GM18520 (cell line): ENCODE results near the gene POLA1.
A peak's percentile ranks its signal among the peaks of the same experiment; 100 is the strongest.

Experiments used
- ATAC-seq: cut with Tn5 transposase; IDR thresholded peaks from one replicate; pipeline ENCODE4 v1.9.1; 2021; ENCODE audit not compliant: unreplicated experiment

POLA1 gene

DNA sequence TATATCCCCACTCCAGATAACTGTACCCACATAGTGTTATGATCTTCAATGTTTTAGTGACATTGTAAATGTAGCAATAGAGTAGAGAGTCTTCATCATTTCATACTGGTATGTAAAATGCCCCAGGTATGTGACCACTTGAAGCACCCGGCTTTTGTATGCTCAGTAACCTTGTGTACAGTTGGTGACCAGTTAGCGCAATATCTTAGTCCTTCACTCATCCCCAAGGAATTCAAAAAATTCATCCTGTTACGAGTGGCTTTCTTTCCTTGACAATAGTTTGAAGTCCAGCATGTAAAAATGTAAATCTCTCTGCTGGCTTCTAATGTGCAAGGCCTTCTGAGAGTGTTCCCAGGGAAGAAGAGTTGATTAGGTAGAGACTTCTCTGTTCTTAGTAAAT, 176.4 kb downstream of the POLA1 start:
- no peak for ATAC-seq

DNA sequence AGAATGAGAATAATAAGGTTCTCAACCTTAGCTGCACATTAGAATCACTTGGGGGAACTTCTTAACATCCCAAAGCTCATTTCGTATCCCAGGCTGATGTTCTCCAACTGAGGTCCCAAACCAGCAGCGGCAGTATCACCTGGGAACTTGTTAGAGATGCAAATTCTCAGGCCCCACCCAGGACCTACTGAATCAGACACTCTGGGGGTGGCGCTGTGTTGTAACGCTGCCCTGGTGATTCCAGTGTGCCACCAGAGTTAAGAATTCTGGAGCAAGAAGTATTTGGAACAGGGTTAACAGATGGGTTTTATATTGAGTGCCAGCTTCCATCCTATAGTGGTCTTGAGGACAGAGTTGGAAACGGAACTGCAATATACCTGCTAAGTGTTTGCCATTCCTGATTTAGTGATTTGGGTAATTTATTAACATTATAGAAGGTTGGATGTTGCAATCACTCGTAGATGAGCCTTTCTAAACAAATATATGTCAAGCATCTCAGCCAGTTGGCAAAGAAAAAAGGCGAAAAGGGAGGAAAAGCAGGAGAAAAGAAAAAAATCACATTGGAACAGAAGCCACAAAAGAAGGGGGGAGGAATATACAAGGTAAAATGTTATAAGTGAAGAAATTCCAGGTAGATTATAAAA, 181.0 kb downstream of the POLA1 start:
- ATAC-seq, result no peak

DNA sequence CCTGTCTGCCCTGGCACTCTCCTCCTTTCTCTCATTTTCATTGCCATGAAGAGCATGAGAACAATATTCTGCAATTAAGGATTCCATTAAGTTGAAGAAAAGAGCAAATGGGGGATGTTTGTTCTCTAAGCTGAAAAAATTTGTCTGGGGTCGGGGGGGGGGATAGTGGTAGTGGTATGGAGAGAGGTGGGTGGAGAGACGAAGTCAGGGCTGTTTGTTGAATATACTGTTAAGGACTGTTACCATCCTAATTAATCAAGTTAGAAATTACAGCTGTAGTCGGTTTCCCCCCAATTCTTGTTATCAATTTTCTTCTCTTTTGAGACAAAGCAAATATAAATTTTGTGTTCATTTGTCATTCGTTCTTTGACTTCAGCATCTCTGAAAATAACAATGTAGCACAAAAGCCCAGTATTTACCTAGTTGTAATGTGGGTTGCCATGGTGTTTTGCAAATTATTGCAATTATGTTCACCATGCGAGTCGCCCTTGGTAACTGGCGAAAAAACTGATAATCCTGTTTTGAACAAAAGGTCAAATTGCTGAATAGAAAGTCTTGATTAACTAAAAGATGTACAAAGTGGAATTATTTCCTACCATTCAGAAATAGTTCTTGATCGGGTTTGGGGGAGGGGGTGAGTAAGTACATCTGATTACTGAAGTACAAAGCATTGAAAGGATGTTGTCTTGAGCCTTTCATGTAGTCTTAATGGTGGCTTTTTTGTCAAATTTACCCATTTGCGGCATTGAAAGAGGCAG, 183.0 kb downstream of the POLA1 start:
- no peak for ATAC-seq

DNA sequence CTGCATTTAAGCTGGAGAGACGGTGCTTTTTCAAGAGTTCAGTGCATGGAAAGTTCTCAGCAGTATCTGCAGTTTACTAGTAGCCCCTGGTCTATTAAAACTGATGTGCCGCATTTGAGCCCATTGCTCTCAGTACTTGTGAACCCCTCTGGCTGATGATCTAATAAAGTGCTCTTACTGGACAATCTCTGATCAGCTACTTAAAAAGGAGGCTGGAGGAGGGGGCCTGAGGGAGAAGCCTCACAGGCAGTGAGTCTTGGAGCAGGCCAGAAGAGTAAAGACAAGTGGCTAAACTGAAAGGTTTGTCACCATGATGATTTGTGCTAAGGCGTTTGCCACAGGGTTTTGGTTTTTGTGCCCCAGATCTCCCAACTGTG, 183.6 kb downstream of the POLA1 start:
- no peak for ATAC-seq

DNA sequence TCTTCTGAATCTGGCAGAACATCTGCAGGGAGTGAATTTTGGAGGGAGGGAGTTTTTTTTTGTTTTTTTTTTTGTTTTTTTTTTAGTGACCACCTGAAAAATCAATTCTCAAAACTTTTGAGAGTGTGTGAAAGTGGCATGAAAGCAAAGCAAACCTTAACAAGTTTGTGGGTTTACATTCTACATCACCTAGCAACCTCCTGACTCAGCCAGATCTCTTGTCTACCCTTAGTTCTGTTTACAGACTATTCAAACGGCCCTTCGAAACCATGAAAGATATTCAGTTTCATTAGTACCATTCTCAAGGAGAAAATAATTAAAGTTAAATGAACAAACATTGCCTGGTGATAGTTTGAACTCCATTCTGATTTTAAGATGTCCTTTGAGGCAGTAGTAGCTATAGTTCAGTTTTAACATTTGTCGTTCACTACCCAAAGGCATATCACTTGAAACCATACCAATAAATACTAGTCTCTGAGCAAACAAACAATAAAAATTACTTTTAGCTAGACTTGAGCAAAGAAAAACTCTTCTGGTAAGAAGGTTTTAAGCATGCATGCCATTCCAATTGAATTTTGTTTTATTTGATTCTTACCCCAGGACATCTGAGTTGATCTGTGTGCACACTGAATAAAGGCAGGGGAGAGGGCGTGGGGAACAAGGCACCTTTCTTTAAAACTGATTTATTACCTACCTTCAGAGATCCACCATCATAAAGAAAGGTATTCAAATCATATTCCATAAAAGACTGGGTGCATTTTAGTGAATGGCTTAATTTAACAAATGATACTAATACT, 184.3 kb downstream of the POLA1 start:
- no peak for ATAC-seq

DNA sequence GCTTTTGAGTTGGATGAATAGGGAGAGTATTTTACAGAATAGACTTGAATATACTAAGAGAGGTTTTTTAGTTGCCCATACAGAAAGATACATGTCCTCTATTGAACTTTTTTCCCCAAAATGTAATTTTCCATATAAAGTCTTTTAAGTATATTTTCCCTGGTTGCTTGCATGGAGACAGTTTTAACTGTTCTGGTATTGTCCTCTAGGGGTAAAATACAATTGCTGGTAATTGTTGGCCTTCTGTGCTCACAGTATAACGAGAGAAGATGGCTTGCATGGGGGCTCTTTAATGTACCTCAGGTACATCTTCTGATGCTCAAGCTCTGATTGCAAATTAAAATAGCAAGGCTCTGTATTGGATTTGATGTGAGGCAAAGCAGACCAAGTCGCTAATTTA, 186.0 kb downstream of the POLA1 start:
- no peak for ATAC-seq

DNA sequence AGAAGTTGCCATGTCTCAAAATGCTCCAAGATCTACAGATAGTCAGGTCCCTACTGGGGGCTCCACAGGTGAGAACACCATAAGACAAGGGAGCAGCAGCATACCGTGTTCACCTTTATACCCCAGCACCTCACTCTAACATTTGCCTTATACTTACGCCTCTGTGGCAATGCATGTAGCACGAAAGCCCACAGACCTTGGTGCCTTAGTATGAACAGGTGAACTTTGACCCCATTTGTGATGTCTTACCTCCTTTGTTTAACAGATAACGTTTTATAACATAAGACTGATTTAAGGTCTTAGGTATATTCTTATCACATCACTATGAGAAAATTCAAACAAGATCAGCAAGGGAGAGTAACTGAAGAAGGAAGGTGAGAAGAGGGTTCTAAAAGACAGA, 193.2 kb downstream of the POLA1 start:
- ATAC-seq, result no peak

DNA sequence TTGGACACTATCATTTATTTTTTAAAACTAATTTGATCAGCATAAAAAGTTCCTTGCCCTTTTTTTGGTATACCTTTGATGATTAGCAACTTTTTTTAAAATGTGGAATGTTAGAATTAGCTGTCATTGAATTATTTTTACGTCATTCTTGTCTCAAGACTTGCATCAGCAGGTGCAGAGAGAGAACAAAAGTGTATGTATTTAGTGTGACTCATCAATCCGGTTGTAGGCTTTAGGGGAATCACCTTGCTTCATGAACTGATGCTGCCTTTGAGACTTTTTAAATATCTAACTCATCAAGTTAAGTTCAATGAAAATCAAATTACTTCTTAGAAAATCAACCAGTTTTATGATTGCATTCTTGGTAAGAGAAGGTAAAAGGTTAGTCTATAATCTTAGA, 197.0 kb downstream of the POLA1 start:
- ATAC-seq, result peak; percentile 46

DNA sequence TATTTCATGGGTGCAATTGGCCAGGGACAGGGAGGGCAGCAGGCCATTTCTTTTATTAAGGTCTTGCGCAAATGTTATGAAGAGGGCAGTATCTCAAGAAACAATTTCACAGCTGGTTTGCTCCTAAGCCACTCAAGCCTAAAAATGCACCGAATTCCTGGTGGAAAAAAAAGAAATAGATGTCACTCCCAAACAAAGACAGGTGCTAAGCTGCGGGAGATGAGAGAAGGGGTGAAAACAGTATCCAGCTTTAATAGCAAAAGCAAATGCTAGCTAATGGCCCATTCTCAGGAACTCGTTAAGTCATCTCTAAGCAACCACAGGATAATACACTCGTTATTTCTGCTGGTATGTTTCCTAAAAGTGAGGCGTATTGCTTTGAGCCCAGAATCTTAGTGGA, 205.7 kb downstream of the POLA1 start:
- no peak for ATAC-seq

DNA sequence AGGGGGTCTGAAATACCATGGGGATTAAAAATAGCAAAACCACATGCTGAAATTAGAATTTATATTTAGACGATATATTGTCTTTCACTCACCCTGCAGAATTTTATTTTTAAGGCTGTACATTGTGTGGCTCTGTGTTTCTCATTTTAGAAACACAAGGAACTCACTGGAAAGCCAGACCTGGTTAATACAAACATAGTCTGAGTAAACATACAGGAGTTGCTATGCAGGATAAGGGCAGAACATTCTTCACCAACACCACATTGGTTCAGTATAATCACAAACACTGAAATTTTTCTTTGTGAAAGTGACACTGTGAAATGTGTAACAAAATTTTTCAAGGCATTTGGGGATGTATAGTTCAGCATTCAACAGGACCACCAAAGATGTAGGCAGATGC, 206.5 kb downstream of the POLA1 start:
- ATAC-seq, result no peak

DNA sequence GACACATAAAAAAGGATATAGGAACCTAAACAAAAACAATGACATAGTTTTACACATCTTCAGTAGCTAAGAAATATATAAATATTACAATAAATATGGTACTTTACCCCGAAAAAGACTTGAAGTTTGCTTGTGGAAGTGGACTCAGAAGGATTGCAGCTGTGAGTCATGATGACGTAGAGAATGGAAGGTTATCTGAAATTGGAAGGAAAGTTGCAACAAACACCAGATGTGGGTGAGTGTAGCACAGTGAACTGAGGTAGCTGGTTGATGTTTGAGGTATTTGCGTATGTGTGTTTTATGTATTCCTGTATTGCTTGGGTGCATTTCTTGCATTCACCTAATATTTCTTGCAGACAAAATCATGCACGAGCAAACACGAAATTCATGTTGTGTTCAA, 209.1 kb downstream of the POLA1 start:
- no peak for ATAC-seq

DNA sequence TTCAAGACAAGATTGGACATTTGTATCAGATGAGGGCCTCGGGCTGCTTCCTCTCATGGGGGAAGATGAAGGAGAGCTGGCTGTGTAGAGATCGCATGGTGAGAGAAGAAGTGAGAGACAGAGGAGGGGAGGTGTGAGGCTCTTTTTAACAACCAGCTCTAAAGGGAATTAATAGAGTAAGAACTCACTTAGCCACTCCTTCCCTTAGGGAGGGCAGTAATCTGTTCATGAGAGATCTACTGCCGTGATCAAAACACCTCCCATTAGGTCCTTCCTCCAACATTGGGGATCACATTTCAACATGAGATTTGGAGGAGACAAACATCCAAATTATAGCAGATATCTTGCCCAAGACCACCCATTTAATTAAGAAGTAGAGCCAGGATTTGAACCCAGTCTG, 225.0 kb downstream of the POLA1 start:
- no peak for ATAC-seq

DNA sequence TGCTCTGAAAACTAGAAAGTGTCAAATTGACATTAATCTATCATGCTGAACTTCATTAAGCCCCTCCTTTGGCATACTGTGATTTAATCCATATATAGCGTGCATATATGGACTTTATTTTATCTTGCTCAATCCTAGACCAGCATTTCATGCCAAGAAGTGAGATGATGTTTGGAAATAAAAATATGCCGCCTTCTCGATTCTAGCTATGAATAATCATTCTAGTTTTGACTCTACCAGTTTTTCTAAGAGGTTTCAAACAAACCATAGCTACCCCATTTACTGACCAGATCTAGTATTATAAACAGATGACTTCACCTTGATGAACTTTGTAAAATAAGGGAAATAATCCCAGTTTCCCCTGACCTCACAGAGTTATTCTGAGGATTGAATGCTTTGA, 227.1 kb downstream of the POLA1 start:
- ATAC-seq, result no peak

DNA sequence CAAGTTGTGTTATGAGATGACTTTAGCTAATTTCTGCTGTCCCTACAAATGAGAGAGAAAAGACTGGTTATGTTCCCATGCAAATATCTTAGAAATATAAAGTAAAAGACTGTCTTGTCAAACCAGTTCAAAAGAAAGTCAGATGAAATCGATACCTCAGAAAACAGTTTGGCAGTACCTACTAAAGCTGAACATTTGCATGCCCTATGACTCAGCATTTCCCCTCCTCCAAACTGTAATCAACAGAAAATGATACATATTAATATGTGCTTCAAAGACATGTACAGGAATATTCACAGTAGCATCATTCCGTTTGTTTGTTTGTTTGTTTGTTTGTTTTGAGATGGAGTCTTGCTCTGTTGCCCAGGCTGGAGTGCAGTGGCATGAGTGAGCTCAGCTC, 231.7 kb downstream of the POLA1 start:
- no peak for ATAC-seq

DNA sequence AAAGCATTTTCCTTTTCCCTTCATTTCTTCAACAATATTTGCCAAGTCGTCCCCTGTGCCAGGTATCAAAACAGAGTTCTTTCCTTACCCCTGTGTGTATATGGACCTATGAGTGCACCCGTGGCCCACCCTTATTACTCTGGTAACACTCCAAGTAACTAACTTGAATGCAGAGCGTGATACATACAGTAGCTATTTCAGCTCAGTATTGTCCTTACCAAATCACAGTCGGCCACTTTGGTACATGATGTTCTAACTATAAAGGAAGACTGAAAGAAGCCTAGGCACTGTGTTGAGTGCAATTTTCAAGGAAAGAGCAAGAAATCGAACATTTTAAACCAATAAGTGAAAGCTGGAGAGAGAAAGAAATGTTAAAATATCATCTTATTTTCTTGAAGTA, 233.7 kb downstream of the POLA1 start:
- no peak for ATAC-seq

DNA sequence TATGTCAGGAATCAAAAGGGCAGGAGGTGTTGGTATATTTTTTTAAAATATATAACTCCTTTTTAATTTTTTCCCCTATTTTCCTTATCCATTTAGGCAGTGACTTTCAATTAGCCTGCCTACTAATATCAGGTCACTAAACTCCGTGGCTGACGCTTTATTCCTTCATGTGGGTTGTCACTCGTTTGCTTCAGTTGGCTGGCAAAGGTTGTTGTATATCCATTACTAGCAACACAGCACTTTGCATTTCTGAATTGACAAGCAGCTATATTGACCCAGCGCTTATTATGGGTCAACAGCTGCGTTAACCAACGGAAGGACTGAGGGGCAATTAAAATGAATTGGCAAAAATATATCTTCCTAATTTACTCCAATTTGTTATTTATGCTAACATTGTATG, 234.4 kb downstream of the POLA1 start:
- ATAC-seq, result no peak

DNA sequence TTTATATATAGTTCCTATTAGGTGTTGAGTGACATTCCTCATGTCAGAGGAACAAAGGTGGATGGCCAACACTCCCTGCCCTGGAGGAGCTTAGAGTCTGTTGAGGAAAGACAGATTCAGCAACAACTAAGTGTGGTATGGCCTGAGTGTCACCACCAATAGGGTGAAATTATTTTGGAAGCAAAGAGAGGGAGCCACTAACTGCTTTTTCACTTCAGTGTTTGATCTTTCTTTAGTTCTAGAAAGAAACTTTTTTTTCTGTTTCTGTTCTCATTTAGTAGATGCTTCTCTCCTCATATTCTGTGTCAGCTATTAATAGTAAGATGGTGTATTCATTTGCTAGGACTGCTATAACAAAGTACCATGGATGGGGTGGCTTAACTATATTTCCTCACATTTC, 240.6 kb downstream of the POLA1 start:
- no peak for ATAC-seq

DNA sequence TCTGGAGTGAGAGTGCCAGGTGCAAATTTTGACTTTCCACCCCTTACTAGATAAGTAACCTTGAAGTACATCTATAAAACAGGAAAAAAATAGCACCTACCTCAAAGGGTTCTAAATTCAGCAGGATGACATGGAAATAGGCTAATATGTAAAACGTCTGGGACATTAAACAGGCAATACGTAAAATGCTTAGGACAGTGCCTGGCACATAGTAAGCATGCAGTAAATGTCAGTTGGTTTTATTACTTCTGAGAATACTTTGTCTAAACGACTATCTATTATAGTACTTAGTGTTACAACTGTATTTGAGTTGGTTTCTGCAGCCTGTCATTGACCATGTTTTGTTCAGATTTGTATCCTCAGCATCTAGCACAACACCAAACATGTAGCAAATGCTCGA, 251.3 kb downstream of the POLA1 start:
- ATAC-seq, result no peak

DNA sequence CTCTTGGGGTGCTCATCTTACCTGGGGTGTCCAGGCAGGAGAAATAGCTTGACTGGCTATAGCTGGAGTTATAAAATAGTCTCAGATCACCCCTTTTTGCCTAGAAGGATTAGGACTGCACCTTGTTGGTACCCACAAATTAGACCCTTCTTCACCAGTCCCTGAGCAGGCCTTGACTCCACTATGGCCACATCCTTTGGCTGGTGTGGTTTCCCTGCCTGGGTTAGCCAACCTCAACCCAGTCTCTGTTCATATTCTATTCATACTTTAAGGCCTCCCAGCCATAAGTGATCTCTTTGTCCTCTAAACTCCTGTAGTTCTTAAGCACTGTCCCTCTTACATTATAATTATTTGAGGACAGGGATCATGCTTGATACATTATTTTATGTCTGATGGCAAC, 252.7 kb downstream of the POLA1 start:
- ATAC-seq, result no peak

DNA sequence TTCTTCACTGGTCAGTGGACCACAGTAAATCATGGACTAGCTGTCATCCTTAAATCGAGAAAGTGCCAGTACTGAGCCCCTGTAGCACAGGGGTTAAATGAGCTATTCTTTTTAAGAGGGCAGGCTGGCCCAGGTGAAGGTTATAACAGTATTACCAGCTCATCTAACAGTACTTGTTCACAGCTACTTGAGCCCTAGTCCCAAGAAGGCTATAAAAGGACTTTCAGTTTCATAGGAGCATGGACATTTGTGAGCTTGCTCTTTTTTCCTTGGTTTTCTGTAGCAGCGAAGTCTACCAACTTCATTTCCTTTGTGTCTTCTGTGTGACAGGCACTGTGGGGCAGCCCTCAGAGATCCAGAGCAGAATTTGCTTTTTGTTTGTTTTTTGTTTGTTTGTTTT, 261.0 kb downstream of the POLA1 start:
- ATAC-seq, result no peak

DNA sequence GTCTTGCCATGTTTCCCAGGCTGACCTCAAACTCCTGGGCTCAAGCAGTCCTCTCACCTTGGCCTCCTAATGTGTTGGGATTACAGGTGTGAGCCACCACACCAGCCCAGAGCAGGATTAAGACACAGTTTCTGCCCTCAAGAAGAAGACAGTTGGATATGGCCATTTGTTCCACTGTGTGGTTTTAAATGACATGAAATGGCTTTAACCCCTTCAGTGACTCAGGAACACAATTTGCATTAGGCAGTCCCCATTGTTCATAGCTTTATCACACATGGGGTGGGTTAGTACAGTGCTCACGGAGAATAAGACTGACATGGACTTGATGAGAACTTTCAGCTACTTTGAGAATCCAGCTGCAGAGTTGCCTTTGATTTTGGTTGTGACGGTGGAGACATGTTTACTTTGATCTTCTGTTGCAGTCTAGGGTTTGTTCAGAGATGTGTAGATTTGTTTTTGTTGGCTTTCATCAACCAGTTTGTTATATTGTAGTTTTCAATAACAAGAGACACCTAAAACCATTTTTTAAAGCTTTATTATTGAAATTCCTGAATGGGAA, 261.7 kb downstream of the POLA1 start:
- no peak for ATAC-seq

DNA sequence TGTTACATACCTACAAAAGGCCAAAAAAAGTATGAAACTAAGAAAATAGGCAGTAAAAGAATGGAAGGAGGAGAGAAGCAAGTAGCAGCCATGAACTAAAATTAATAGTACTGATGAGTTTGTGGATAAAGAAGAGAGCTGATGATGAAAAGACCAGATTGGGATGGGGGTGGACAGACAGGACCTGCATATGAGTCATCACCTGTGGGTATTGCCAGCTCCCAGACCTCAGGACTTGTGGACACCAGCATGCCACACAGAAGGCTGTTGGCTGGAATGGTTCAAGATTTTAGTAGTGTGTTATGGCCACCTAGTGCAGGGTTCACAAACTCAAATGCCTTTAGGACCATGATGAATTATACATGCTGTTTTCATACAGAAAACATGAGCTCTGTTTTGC, 263.1 kb downstream of the POLA1 start:
- no peak for ATAC-seq
